Prostate gland (tissue), 2 donors: ENCODE measurements around the gene SLC7A6OS.

Experiments used
- POLR2AphosphoS5 ChIP-seq: sonication (generic); formaldehyde crosslinking; IDR thresholded peaks from one replicate; pipeline ENCODE4 v1.6.1; 2017; ENCODE audit warnings: antibody characterized with exemption
- TF ChIP-seq, protein P1 (sequence below), 4 experiments: fragments of 200-600 bp in 2 of 4; fragments of 450-650 bp in 2 of 4; sonication (generic) in 2 of 4; IDR thresholded peaks; 1 replicate in 3 of 4; 2 replicates in 1 of 4; pipeline ENCODE4 v1.5.1; 2016 to 2019; ENCODE audit warnings: antibody characterized with exemption in 4 of 4, mild to moderate bottlenecking in 2 of 4, moderate library complexity in 2 of 4

DNA sequence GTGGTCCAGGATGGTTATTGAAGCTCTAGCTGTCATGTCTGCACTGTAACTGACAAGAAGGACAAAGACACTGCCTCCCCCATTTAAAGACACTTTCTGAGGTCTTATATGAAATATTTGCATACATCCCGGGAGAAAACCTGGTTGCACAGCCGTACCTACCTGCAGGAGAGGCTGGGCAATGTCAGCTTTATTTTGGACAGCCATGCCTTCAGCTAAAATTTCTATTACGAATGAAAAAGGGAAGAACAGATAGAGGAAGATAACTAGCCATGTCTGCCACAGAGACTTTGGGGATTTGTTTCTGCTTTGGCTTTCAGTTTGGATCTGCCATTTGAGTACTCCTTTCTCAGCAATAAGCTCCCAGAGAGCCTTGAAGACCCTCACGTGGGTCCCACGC lies 27.4 kb downstream of the SLC7A6OS start:
- TF ChIP-seq, protein P1, sequence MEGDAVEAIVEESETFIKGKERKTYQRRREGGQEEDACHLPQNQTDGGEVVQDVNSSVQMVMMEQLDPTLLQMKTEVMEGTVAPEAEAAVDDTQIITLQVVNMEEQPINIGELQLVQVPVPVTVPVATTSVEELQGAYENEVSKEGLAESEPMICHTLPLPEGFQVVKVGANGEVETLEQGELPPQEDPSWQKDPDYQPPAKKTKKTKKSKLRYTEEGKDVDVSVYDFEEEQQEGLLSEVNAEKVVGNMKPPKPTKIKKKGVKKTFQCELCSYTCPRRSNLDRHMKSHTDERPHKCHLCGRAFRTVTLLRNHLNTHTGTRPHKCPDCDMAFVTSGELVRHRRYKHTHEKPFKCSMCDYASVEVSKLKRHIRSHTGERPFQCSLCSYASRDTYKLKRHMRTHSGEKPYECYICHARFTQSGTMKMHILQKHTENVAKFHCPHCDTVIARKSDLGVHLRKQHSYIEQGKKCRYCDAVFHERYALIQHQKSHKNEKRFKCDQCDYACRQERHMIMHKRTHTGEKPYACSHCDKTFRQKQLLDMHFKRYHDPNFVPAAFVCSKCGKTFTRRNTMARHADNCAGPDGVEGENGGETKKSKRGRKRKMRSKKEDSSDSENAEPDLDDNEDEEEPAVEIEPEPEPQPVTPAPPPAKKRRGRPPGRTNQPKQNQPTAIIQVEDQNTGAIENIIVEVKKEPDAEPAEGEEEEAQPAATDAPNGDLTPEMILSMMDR (IDR thresholded peaks at IDR 0.05), result no peak
- TF ChIP-seq POLR2AphosphoS5, result no peak
